AG04450 (cell line): Measurements from ENCODE around the gene CRLF2. TPM values are rescaled to one million over a fixed set of nuclear protein-coding genes. Genes with fewer than 3 reads are reported as not detected.
"Not testable (repeated sequence)": the region's sequence is repeated elsewhere in the genome, so short reads cannot be mapped to it uniquely, and the experiment has no call there.

ENCODE experiments used
- CTCF ChIA-PET: fragments of 300-600, 350-600 bp; formaldehyde crosslinking; extraction: SDS; loops from one replicate; lab custom pipeline; 2022; ENCODE audit warnings: antibody characterized with exemption, inconsistent platforms; lab: Charles Lee
- POLR2A ChIA-PET: fragments of 350-600 bp; formaldehyde crosslinking; extraction: SDS; loops from one replicate; lab custom pipeline; 2021; ENCODE audit warnings: antibody characterized with exemption, inconsistent platforms; lab: Yijun Ruan, JAX
- DNase-seq: peaks from one replicate; pipeline ENCODE4 v3.0.0-alpha.2; 2011; ENCODE audit warnings: low read depth, low spot score
- H3K27ac ChIP-seq: one replicate; pipeline ENCODE4 v1.5.1; 2012; ENCODE audit warnings: low read depth, low read length, control low read depth
- H3K27me3 ChIP-seq: one replicate; pipeline ENCODE4 v1.6.0; 2012; ENCODE audit warnings: low read length; ENCODE audit not compliant: control insufficient read depth, insufficient read depth
- H3K4me3 ChIP-seq: 2 replicates; pipeline ENCODE4 v1.5.1; 2011; ENCODE audit warnings: mild to moderate bottlenecking, low read depth, low read length, control low read depth
- H3K9me3 ChIP-seq: 2 replicates; pipeline ENCODE4 v1.5.1; 2012; ENCODE audit warnings: low read length; ENCODE audit not compliant: control insufficient read depth, insufficient read depth
- CTCF ChIP-seq: IDR thresholded peaks from 2 replicates; pipeline ENCODE4 v1.5.1; 2011; ENCODE audit warnings: low read depth, low read length, control low read depth, inconsistent platforms
- polyA plus RNA-seq: library from polyadenylated mRNA; depleted of rRNA; stranded (reverse); fragments of >200 nt; gene quantifications from 2 replicates; pipeline ENCODE4 v1.2.3, GENCODE V29; 2011

Gene CRLF2
- polyA plus RNA-seq, 1 experiment = not detected

GRCh38 chrX:1196436-1196835 lies 16.0 kb downstream of the CRLF2 start:
- Histone ChIP-seq H3K9me3 (peaks cover 55% of the 10 kb centered on the region), H3K4me3 (no peak overlapping the region), H3K27ac (no peak overlapping the region), H3K27me3 (no peaks in the 10 kb centered on the region)
- DNase-seq = no peak
- TF ChIP-seq CTCF = no peak
- ChIA-PET CTCF (no interaction called here), POLR2A (no interaction called here)

GRCh38 chrX:1192196-1192595 lies 20.3 kb downstream of the CRLF2 start:
- H3K9me3 ChIP-seq = peaks cover 65% of the 10 kb centered on the region
- CTCF ChIA-PET, H3K27me3 ChIP-seq, H3K4me3 ChIP-seq, POLR2A ChIA-PET, H3K27ac ChIP-seq, DNase-seq: not testable (repeated sequence)

GRCh38 chrX:1190596-1191145 lies 21.8 kb downstream of the CRLF2 start:
- no peak for DNase-seq
- H3K27me3 ChIP-seq = no peaks in the 10 kb centered on the region
- ChIA-PET CTCF (no interaction called here), POLR2A (no interaction called here)
- H3K9me3 ChIP-seq = peaks cover 68% of the 10 kb centered on the region
- no peak overlapping the region for H3K27ac ChIP-seq
- H3K4me3 ChIP-seq = no peak overlapping the region
- TF ChIP-seq CTCF = no peak

GRCh38 chrX:1185561-1185960 lies 26.9 kb downstream of the CRLF2 start:
- H3K27me3 ChIP-seq = no peaks in the 10 kb centered on the region
- no peak for TF ChIP-seq CTCF
- ChIA-PET CTCF (no interaction called here), POLR2A (no interaction called here)
- no peak overlapping the region for H3K4me3 ChIP-seq
- H3K9me3 ChIP-seq = peaks cover 72% of the 10 kb centered on the region
- DNase-seq = no peak
- no peak overlapping the region for H3K27ac ChIP-seq

GRCh38 chrX:1182211-1182610 lies 30.2 kb downstream of the CRLF2 start:
- Histone ChIP-seq H3K4me3 (no peak overlapping the region), H3K9me3 (peaks cover 50% of the 10 kb centered on the region), H3K27me3 (no peaks in the 10 kb centered on the region), H3K27ac (no peak overlapping the region)
- no peak for DNase-seq
- TF ChIP-seq CTCF = no peak
- POLR2A ChIA-PET = no interaction called here
- CTCF ChIA-PET = no interaction called here

- DNase-seq, CTCF ChIA-PET, H3K27ac ChIP-seq, H3K27me3 ChIP-seq, POLR2A ChIA-PET, H3K4me3 ChIP-seq: not testable (repeated sequence)
- peaks cover 49% of the 10 kb centered on the region for H3K9me3 ChIP-seq
Observed at GRCh38 chrX:1181661-1182060, 30.8 kb downstream of the CRLF2 start.
